NCI-H2171 treated with DMSO at 0.1 percent for 48 hours (cell line): Measurements from ENCODE around the gene HIP1.
"Not testable (repeated sequence)": the region's sequence is repeated elsewhere in the genome, so short reads cannot be mapped to it uniquely, and the experiment has no call there.

Experiments
- DNase-seq: peaks from one replicate; lab custom pipeline; 2025; lab: John Stamatoyannopoulos, UW

Gene HIP1

DNA sequence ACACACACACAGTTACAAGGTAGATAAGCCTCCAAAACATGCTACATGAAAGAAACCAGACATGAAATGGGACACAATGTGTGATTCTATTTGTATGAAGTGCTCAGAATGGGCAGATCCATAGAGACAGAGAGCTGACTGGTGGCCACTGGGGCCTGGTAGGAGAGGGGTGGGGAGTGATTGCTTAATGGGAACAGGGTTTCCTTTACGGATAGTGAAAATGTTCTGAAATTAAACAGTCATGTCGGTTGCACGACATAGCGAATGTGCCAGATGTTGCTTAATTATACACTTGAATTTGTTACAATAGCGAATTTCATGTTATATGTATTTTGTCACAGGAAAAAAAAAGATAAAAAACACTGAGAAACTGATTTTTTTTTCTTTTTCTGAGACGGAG is 124.3 kb downstream of the HIP1 start:
- no peak for DNase-seq

DNA sequence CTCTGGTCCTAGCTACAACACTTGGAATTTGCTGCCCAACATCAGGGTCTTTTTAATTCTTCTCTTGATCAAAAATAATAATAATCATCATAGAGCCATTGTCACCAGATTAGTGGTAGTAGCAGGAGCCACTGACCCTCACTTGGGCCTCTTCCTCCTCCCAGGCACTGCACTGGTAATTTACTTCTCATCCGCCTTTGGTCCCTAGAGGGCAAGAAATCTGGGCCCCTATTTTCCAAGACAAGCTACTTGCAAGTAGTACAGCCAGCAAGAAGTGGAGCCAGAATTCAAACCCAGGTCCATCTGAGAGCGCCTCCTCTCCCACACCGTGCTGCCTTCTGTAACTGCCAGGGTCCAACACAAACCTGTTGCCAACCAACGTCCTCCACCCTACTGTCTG is 125.4 kb downstream of the HIP1 start:
- no peak for DNase-seq

DNA sequence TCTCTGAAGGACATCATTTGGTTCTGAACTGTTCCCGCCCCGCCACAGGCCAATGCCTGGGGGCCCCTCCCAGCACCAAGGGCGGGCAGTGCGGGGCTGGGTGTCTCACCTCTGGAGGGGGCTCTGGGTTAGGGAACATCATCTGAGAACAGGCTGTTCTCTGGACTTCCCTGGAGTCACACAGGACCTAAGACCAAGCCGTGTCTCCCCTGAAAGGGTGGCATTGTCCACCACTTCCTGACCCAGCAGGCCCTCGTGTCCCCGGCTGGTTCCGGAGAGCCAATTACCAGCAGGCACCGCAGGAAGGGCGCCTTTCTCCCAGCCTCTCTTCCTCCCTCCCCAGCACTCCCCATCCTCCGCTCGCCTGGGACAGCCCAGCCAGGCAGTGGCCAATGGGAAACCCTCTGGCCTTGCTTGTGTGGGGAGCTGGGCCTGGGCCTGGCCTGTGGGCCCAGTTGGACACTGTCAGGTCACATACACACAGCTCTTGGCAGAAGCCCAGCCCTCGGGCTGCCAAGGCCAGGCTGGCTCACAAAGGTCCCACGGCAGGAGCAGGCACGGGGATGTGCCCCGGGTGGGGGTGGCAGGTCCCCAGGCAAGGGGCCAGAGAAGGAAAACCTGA is 127.1 kb downstream of the HIP1 start:
- DNase-seq, result no peak

DNA sequence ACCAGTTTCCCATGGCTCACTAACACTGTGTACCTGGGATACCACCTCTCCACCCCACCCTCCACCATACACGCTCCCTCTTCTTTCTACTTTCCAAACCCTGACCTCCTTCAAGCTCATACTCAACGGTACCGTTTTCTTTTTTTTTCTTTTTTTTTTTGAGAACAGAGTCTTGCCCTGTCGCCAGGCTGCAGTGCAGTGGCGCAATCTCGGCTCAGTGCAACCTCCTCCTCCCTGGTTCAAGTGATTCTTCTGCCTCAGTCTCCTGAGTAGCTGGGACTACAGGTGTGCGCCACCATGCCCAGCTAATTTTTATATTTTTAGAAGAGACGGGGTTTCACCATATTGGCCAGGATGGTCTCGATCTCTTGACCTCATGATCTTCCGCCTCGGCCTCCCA is 129.3 kb downstream of the HIP1 start:
- DNase-seq, result not testable (repeated sequence)

DNA sequence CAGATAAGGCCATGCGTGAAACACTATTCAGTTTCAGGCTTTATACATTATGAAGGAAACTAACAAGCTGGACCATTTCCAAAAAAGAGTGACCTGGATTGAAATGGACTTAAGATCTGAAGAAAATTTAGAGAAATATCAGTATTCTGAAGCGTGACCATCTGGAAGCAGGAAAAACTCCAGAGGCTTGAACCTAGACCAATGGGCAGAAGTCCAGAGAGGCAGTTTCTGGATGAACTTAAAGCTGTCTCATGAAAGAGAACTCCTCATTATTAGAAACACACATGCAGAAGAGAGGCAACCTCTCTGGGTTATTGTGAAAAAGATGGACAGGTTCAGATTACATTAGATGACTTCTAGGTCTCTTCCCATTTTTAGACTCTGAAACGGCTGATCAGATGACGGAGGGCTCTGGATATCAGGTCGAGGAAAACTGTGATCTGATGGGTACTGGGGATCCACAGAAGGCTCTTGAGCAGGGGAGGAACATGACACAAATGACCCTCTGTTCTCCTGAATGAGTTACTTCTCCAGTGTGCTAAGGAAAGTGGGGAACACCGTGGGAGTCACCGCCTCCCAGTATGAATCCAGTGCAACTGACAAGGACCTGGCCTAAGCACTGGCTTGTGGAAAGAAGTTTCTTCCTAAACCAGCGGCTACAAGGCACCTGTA is 130.2 kb downstream of the HIP1 start:
- DNase-seq, result no peak

DNA sequence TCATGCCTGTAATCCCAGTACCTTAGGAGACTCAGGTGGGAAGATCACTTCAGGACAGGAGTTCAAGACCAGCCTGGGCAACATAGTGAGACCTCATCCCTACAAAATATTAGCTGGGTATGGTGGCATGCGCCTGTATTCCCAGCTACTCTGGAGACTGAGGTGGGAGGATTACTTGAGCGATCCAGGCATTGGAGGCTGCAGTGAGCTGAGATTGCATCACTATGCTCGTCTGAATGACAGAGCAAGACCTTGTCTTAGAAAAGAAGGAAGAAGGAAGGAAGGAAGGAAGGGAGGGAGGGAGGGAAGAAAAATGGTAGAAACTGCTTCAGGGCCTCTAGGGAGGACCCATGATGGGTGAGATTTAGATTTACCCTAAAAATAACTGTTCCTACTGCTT is 134.3 kb downstream of the HIP1 start:
- DNase-seq, result no peak

DNA sequence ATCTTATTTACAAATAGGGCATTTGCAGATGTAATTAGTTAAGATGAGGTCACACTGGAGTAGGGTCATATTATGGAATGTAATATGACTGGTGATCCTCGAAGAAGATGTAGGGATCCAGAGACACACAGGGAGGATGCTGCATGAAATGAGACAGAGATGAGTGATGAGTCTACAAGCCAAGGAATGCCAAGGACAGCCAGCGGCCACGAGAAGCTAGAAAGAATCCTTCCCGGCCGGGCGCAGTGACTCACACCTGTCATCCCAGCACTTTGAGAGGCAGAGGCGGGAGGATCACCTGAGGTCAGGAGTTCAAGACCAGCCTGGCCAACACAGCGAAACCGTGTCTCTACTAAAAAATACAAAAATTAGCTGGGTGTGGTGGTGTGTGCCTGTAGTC is 135.9 kb downstream of the HIP1 start:
- DNase-seq, result not testable (repeated sequence)

DNA sequence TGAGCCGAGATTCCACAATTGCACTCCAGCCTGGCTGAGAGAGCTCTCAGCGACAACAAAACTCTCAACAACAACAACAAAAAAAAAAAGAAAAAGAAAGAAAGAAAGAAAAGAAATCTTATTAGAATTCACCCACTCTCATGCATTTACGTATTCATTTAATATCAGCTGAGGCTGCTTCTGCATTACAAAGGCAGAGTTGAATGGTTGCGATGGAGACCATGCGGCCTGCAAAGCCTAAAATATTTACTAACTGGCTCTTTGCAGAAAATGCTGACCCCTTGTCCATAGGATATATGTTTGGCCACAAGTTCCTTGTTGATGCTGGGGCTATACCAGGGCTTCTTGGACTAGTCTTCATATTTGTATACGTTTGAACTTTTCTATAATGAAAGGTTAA is 137.2 kb downstream of the HIP1 start:
- DNase-seq, result no peak

DNA sequence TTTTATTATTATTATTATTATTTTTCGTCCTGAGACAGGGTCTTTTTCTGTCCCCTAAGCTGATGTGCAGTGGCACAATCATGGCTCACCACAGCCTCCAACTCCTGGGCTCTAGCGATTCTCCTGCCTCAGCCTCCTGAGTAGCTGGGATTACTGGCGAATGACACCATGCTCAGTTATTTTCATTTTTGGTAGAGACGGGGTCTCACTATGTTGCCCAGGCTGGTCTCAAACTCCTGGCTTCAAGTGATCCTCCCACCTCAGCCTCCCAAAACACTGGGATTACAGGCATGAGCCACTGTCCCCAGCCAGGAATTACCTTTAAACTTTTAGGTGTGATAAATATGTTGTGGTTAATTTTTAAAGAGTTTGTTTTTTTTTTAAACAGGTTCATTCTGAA is 138.0 kb downstream of the HIP1 start:
- DNase-seq, result not testable (repeated sequence)

DNA sequence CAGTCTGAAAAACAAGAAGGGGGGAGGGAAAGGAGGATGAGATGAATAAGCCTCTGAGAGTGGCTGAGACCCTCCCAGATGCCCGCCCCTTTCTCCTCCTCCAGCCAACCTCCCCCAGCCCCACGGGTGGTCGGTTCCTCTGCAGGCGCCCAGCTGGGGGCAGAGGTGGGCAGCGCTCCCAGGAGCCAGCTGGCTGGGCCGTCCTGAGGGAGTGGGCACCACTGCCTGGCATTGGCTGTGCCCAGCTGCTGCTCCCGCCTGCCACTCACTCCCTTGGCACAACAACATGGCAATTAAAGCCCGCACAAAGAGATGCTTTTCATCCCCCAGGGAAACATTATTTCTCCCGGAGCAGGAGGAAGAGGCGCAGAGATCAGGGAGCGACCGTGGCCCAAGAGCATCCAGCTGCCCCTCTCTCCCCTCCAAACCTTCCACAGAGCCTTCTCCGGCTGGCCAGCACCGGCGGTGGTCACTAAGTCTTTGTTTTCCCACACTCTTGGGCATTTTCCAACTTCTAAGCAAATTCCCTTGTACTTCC is 139.4 kb downstream of the HIP1 start:
- peak; percentile 83 for DNase-seq

DNA sequence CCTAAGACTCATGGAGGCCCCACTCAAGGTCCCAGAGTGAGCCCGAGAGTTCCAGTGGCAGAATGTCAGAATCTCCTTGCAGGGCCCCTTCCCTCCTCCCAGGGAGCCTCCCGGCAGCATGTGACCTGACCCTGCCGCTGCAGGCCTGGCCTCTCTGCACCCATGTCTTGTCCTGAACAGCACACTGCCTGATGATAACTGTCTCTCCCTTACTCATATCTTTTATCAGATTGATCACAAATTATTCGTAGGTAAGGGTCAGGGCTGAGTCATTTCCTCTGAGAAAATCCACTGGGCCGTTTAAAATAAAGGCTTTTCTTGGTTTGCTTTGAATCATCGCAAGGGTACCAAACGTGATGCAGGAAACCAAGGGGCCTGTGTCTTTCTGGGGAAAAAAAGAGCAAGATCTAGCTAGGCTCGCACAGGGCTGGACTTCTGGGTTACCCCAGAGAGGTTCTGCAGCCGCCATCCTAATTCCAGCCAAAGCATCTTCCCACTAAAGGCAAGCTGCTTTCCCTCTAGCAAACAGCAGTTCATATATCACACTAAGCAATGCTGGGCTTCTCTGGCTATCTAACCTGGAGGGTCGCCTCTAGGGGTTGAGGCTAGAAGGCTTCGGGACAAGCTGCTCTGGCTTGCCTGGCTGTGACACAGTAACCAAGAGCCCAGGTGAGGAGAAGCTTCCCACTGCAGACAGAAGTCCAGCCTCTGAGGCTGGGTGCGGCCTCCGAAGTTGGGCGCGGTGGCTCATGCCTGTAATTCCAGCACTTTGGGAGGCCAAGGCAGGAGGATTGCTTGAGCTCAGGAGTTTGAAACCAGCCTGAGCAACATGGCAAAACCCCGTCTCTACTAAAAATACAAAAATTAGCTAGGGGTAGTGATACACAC is 141.8 kb downstream of the HIP1 start:
- no peak for DNase-seq

DNA sequence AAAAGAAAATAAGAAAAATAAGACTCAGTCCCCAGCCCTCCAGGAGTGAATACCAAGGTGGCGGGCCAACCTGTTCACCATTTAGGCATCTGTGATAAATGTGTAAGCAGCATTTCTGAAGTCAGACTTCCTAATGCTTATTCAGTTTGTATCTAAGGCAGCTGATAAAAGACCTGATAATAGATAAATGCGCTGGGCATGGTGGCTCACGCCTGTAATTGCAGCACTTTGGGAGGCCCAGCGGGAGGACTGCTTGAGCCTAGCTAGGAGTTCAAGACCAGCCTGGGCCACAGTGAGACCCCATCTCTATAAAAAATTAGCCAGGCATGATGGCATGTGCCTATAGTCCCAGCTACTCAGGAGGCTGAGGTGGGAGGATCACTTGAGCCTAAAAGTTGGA is 143.0 kb downstream of the HIP1 start:
- no peak for DNase-seq

DNA sequence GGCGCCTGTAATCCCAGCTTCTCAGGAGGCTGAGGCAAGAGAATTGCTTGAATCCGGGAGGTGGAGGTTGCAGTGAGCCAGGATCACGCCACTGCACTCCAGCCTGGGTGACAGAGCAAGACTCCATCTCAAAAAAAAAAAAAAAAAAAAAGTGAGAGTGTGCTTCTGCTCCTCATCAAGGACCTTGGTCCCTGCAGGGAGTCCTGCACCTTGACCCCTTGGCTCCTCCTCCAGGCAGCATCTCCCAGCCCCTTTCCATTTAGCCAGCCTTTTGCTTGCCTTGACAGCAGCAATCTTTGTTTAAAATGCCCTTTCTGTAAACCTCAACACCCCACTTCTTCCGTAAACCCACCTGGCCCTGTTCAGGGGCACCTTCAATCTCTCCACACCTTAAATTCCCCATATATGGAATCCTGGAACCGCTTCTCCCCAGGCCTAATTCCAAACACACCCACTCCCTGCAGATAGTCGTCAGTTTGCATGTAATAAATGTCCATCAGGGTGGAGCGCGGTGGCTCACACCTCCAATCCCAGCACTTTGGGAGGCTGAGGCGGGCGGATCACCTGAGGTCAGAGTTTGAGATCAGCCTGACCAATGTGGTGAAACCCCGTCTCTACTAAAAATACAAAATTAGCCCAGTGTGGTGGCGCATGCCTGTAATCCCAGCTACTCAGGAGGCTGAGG is 145.1 kb downstream of the HIP1 start:
- not testable (repeated sequence) for DNase-seq

DNA sequence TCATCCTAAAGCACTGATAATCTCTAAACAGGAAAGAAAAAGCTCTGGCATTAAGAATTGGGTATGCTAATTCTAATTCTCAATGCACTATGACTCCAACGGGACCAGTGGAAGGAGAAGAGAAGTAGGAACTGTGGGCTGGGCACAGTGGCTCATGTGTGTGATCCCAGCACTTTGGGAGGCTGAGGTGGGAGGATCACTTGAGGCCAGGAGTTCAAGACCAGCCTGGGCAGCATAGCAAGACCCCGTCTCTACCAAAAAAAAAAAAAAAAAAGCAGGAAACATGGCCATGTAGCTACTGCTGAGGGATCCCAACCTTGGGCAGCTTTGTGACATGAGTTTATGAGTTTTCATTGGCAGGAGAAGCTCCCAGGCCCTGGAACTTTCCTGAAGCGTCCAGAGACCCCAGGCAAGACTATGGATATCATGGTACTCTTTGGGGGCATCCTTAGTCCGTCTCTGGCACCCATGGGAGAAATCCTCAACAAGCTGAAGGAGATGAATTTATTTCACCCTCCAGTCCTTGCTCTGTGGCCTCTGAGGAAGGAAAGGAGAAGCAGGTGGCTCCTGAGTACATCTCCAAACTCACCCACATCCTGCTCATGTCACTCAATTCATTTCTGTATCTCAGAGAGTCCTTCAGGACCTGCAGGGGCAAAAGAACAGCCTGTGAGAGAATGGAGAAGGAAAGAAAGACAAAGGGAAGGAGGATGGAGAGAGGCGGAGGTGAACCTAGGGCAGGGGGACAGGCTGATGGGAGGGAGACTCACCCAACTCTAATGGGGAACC is 147.1 kb downstream of the HIP1 start:
- no peak for DNase-seq

DNA sequence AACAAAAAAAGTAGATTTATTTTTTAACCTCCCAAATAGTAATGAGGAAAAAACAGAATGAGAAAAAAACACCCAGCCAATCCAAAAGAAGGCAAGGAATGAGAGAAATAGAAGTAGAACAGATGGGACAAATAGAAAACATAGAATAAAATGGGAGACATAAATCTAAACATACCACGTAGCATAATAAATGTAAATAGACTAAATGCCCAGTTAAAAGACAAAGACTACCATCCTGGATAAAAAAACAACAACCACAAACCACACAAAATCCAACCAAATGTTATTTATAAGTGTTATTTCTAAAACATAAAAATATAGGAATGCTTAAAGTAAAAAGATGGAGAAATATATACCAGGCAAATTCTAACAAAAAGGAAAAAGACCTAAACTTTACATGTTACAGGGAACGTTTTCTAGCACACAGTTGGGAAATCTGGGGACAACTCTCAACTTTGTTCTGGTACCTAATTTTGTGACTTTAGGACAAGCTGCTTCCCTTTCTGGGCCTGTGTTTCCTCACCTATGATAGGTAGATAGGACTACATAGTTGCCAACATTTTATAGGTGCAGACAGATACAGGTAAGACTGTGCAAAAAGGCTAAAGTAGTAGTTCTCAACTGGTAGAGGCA is 148.3 kb downstream of the HIP1 start:
- DNase-seq, result no peak

DNA sequence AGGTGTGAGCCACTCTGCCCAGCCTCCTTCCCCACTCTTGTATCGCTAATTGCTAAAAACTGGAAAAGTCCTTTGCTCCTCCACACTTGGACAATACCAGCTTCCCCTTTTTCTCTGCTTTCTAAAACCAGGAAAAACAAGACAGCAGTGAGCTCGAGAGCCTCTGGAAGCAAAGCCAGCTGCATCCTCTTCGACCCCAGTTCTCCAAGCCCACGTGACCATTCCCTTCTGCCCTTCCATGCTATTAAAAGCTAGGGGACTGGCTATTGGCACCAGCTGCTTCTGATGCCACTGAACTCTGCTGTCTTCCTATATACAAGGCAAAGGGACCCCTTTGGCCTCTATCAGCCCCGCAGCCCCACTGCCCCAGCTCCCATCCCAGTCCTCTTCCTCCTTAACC is 154.4 kb downstream of the HIP1 start:
- no peak for DNase-seq

DNA sequence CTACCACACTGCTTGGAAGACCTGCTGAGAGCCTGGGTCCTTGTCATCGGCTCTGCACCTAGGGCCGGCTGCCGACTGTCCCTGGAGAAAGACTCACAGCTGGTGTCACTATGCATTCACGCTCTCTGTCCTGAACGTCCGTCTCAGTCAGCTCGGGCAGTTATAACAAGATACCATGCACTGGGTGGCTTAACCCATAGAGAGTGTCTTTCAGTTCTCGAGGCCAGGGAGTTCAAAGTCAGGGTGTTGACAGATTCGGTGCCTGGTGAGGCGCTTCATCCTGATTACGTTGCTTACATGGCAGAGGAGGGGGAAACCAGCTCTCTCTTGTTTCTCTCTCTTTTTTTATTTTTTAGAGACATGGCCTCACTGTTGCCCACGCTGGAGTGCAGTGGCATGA is 155.5 kb downstream of the HIP1 start:
- no peak for DNase-seq

DNA sequence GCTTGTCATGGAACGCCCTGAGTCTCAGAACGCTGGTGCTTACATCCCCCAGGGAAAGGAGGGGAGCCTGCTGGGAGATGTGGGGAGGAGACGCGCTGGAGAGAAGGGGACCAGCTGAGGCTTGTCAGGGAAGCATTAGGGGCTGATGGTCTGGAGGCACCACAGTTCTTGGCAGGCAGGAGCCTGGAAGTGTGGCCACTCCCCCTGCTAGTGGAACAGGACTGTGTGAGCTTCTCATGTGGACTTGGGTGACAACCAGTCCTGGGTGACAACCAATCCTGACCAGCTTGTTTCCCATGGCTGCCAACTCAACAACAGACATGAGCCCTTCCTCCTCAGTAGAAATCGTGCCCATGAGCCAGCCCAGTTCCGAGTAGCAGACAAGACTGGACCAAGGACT is 158.8 kb downstream of the HIP1 start:
- no peak for DNase-seq

DNA sequence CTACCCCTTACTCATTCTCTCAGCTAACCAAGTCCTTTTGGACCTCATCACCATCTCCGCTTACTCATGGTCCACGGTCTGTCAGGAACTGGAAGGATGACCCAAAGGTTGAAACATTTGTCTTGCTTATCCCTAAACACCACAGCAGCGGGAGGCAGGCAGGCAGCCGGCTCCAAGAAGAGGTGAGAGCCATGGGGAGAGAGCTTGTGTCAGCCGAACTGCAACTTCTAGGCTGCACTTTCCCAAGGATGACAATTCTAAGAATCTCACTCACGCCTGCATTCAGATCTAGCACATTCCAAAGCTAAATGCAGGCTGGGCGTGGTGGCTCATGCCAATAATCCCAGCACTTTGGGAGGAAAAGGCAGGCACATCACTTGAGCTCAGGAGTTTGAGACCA is 160.7 kb downstream of the HIP1 start:
- DNase-seq, result no peak

DNA sequence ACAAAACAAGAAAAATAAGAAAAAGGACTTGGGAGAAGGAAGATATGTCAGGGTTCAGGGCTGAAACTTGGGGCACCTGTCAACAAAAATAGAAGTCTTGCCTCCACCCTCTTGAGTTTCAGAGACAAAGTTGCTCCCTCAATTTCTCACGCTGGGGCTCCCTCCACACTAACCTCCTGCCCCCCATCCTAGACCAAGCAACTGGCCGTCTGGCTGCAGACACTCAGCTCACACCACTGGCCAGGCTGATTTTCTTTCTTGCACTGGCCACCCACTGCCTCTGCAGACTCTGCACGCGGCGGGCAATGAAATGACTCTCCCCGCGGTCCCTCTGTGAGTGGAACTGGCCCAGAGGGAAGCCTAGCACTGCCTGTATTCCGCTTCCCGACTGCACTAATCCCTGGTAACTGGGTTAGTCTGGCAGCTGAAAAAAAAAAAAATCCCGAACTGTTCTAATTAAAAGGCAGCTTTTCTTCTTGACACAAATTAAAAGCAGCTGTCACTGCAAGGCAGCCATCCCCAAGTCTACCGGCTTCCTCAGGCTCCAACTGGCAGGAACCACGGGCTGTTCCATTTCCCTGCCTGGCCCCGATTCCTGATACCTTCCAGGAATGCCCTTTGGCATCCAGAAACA is 163.1 kb downstream of the HIP1 start:
- DNase-seq, result peak; percentile 24
